H9 (cell line): Measurements from ENCODE around the gene CERS5. TPM values are rescaled to one million over a fixed set of nuclear protein-coding genes. Genes with fewer than 3 reads are reported as not detected.

Experiments
- DNase-seq: peaks from one replicate; pipeline ENCODE4 v3.0.0-alpha.2; 2017
- H2AFZ ChIP-seq: one replicate; pipeline ENCODE4 v1.6.1; 2013; ENCODE audit warnings: mild to moderate bottlenecking, low read length, control low read depth, moderate library complexity
- H2AK5ac ChIP-seq: 2 replicates; pipeline ENCODE4 v1.6.1; 2013; ENCODE audit warnings: low read length, control low read depth, mixed read lengths; ENCODE audit not compliant: insufficient read length
- H2BK120ac ChIP-seq: one replicate; pipeline ENCODE4 v1.6.1; 2013; ENCODE audit warnings: low read depth, mild to moderate bottlenecking, low read length, control low read depth, inconsistent platforms; ENCODE audit not compliant: poor library complexity, severe bottlenecking
- H2BK12ac ChIP-seq: 2 replicates; pipeline ENCODE4 v1.6.1; 2013; ENCODE audit warnings: low read length, control low read depth, mixed read lengths, low read depth; ENCODE audit not compliant: insufficient read length
- H2BK15ac ChIP-seq: 2 replicates; pipeline ENCODE4 v1.6.1; 2013; ENCODE audit warnings: low read depth, low read length, control low read depth
- H2BK20ac ChIP-seq: one replicate; pipeline ENCODE4 v1.6.1; 2013; ENCODE audit warnings: low read depth, mild to moderate bottlenecking, low read length, control low read depth, inconsistent platforms; ENCODE audit not compliant: poor library complexity, severe bottlenecking
- H2BK5ac ChIP-seq: 2 replicates; pipeline ENCODE4 v1.6.1; 2013; ENCODE audit warnings: low read length, control low read depth, mixed read lengths; ENCODE audit not compliant: insufficient read length
- H3K14ac ChIP-seq: 2 replicates; pipeline ENCODE4 v1.6.1; 2013; ENCODE audit warnings: low read length, control low read depth; ENCODE audit not compliant: insufficient read depth
- H3K18ac ChIP-seq: 2 replicates; pipeline ENCODE4 v1.6.1; 2013; ENCODE audit warnings: low read depth, mild to moderate bottlenecking, mixed read lengths, low read length, control low read depth; ENCODE audit not compliant: insufficient read length
- H3K23ac ChIP-seq: 2 replicates; pipeline ENCODE4 v1.6.1; 2013; ENCODE audit warnings: low read length, control low read depth, mixed read lengths, low read depth; ENCODE audit not compliant: insufficient read length
- H3K23me2 ChIP-seq: 2 replicates; pipeline ENCODE4 v1.6.1; 2013; ENCODE audit warnings: low read depth, mild to moderate bottlenecking, mixed read lengths, low read length, control low read depth; ENCODE audit not compliant: insufficient read length, poor library complexity, severe bottlenecking
- H3K27ac ChIP-seq: 2 replicates; pipeline ENCODE4 v1.5.1; 2013; ENCODE audit warnings: low read length, control low read depth, mixed read lengths, low read depth; ENCODE audit not compliant: insufficient read length
- H3K27me3 ChIP-seq: 2 replicates; pipeline ENCODE4 v1.6.1; 2013; ENCODE audit warnings: low read length, control low read depth, inconsistent platforms; ENCODE audit not compliant: insufficient read depth
- H3K4ac ChIP-seq: 2 replicates; pipeline ENCODE4 v1.6.1; 2013; ENCODE audit warnings: low read depth, mild to moderate bottlenecking, control low read depth, inconsistent platforms, low read length, moderate library complexity
- H3K4me1 ChIP-seq: 2 replicates; pipeline ENCODE4 v1.6.1; 2013; ENCODE audit warnings: low read length, control low read depth, inconsistent platforms; ENCODE audit not compliant: insufficient read depth
- H3K4me2 ChIP-seq: 2 replicates; pipeline ENCODE4 v1.6.1; 2013; ENCODE audit warnings: low read length, control low read depth, mixed read lengths; ENCODE audit not compliant: insufficient read length, insufficient read depth
- H3K56ac ChIP-seq: 2 replicates; pipeline ENCODE4 v1.6.1; 2013; ENCODE audit warnings: low read depth, mild to moderate bottlenecking, mixed read lengths, low read length, control low read depth; ENCODE audit not compliant: insufficient read length
- H3K79me1 ChIP-seq: 2 replicates; pipeline ENCODE4 v1.6.1; 2013; ENCODE audit warnings: low read depth, mild to moderate bottlenecking, moderate library complexity, low read length, control low read depth, inconsistent platforms; ENCODE audit not compliant: insufficient read depth, poor library complexity, severe bottlenecking
- H3K79me2 ChIP-seq: 2 replicates; pipeline ENCODE4 v1.6.1; 2013; ENCODE audit warnings: low read length, control low read depth, inconsistent platforms; ENCODE audit not compliant: insufficient read depth
- H3K9ac ChIP-seq: 2 replicates; pipeline ENCODE4 v1.6.1; 2013; ENCODE audit warnings: low read length, control low read depth, mixed read lengths; ENCODE audit not compliant: insufficient read length; ENCODE audit errors: extremely low read depth
- H3K9me3 ChIP-seq: one replicate; pipeline ENCODE4 v1.6.1; 2013; ENCODE audit warnings: low read depth, low read length, inconsistent platforms; ENCODE audit not compliant: control insufficient read depth
- H3T11ph ChIP-seq: one replicate; pipeline ENCODE4 v1.6.1; 2013; ENCODE audit warnings: mild to moderate bottlenecking, low read length, control low read depth, inconsistent platforms
- H4K20me1 ChIP-seq: one replicate; pipeline ENCODE4 v1.6.1; 2013; ENCODE audit not compliant: control insufficient read depth, insufficient read length, insufficient read depth
- H4K5ac ChIP-seq: 2 replicates; pipeline ENCODE4 v1.6.1; 2013; ENCODE audit warnings: low read depth, mild to moderate bottlenecking, mixed read lengths, low read length, control low read depth; ENCODE audit not compliant: insufficient read length
- H4K8ac ChIP-seq: replicated peaks from 2 replicates; pipeline ENCODE4 v1.6.1; 2013; ENCODE audit warnings: low read length, control low read depth, mixed read lengths, low read depth; ENCODE audit not compliant: insufficient read length
- H4K91ac ChIP-seq: 2 replicates; pipeline ENCODE4 v1.6.1; 2013; ENCODE audit warnings: low read depth, mild to moderate bottlenecking, moderate library complexity, mixed read lengths, low read length, control low read depth; ENCODE audit not compliant: insufficient read length
- H3K27ac Mint-ChIP-seq, 3 experiments: 2 replicates in 2 of 3; 3 replicates in 1 of 3; pipeline ENCODE4 v1.8.0; 2020 to 2021; ENCODE audit warnings: mixed read lengths in 3 of 3, mild to moderate bottlenecking in 1 of 3, moderate library complexity in 1 of 3
- H3K27me3 Mint-ChIP-seq: 2 replicates; pipeline ENCODE4 v1.8.0; 2021; ENCODE audit warnings: low read depth, mild to moderate bottlenecking, moderate library complexity, mixed read lengths
- H3K36me3 Mint-ChIP-seq, 3 experiments: 2 replicates in 2 of 3; 3 replicates in 1 of 3; pipeline ENCODE4 v1.8.0; 2020 to 2021; ENCODE audit warnings: low read depth in 3 of 3, mixed read lengths in 3 of 3; ENCODE audit not compliant: insufficient read depth in 1 of 3
- H3K4me1 Mint-ChIP-seq, 2 experiments: 2 replicates each; pipeline ENCODE4 v1.8.0; 2020; ENCODE audit warnings: mixed read lengths in 2 of 2
- H3K4me3 Mint-ChIP-seq, 2 experiments: 2 replicates in 1 of 2; 3 replicates in 1 of 2; pipeline ENCODE4 v1.8.0; 2020 to 2021; ENCODE audit warnings: mild to moderate bottlenecking in 2 of 2, mixed read lengths in 2 of 2, moderate library complexity in 1 of 2
- H3K9me3 Mint-ChIP-seq, 2 experiments: 2 replicates in 1 of 2; 3 replicates in 1 of 2; pipeline ENCODE4 v1.8.0; 2020; ENCODE audit warnings: mild to moderate bottlenecking in 2 of 2, mixed read lengths in 2 of 2, moderate library complexity in 1 of 2
- WGBS: extraction: QIAGEN DNeasy Blood & Tissue Kit; methylation state at CpG from one replicate; pipeline ENCODE4 v1.1.7; 2013; ENCODE audit warnings: missing lambda C conversion rate, low lambda C conversion rate, mixed read lengths; ENCODE audit not compliant: insufficient read length; ENCODE audit errors: extremely low coverage; 5-methylcytosine and 5-hydroxymethylcytosine counted together
- total RNA-seq: library from RNA; stranded (reverse); gene quantifications from 2 replicates; pipeline ENCODE4 v1.2.1, GENCODE V29; 2021
- TF ChIP-seq, protein P1 (sequence below): fragments of 200-600 bp; sonication (generic); conservative IDR thresholded peaks from 3 replicates; pipeline ENCODE4 v1.8.0; 2021; ENCODE audit warnings: antibody characterized with exemption, mild to moderate bottlenecking

Gene CERS5
- total RNA-seq, 1 experiment from 2014 or later = 68.8 TPM

DNA sequence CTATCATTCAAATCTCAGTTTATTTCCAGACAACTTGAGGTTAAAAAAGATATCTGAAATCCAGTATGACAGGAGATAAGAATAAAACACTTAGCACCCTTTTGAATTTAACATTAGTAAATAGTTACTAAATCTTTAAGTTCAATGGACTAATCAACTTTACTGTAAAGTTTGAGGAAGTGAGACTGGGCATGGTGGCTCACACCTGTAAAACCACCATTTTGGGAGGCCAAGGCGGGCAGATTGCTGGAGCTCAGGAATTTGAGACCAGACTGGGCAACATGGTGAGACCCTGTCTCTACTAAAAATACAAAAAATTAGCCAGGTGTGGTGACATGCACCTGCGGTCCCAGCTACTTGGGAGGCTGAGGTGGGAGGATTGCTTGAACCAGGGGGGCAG, 40.3 kb upstream of the CERS5 start:
- DNase-seq = no peak
- Histone ChIP-seq H2BK15ac (no peak overlapping the region), H3K4me1 (peaks cover 2% of the 10 kb centered on the region; the same call in 1 of the 2 replicates), H4K8ac (no peak overlapping the region), H3K4ac (no peak overlapping the region), H2BK120ac (no peak overlapping the region), H3T11ph (no peak overlapping the region), H3K79me2 (peaks cover 2% of the 10 kb centered on the region; the same call in 1 of the 2 replicates), H2BK5ac (no peak overlapping the region), H3K9me3 (no peaks in the 10 kb centered on the region), H2BK12ac (no peak overlapping the region), H3K18ac (no peak overlapping the region), H4K20me1 (no peaks in the 10 kb centered on the region), H3K9ac (no peak overlapping the region), H2AFZ (no peak overlapping the region), H3K23ac (no peak overlapping the region), H2BK20ac (no peak overlapping the region), H4K5ac (no peak overlapping the region), H3K27ac (no peak overlapping the region), H3K4me2 (no peak overlapping the region), H3K14ac (no peak overlapping the region), H3K56ac (no peak overlapping the region), H2AK5ac (no peak overlapping the region), H3K23me2 (no peaks in the 10 kb centered on the region), H3K79me1 (no peaks in the 10 kb centered on the region), H4K91ac (no peak overlapping the region), H3K27me3 (no peaks in the 10 kb centered on the region)
- Mint-ChIP-seq H3K9me3 (no peaks in the 10 kb centered on the region), H3K4me3 (no peak overlapping the region), H3K27ac (no peak overlapping the region), H3K27me3 (no peaks in the 10 kb centered on the region), H3K4me1 (peaks cover 4 to 14% of the 10 kb centered on the region in 2 experiments), H3K36me3 (peaks cover 8 to 27% (median 10%) of the 10 kb centered on the region in 3 experiments; a peak in 6 of 7 replicates)
- WGBS = no CpG with 5 or more reads among the region's 2 CpGs
- TF ChIP-seq, protein P1, sequence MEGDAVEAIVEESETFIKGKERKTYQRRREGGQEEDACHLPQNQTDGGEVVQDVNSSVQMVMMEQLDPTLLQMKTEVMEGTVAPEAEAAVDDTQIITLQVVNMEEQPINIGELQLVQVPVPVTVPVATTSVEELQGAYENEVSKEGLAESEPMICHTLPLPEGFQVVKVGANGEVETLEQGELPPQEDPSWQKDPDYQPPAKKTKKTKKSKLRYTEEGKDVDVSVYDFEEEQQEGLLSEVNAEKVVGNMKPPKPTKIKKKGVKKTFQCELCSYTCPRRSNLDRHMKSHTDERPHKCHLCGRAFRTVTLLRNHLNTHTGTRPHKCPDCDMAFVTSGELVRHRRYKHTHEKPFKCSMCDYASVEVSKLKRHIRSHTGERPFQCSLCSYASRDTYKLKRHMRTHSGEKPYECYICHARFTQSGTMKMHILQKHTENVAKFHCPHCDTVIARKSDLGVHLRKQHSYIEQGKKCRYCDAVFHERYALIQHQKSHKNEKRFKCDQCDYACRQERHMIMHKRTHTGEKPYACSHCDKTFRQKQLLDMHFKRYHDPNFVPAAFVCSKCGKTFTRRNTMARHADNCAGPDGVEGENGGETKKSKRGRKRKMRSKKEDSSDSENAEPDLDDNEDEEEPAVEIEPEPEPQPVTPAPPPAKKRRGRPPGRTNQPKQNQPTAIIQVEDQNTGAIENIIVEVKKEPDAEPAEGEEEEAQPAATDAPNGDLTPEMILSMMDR = no peak
